HG03378 (cell line): Measurements from ENCODE around the gene PTPRU.

Experiments used
- ATAC-seq: cut with Tn5 transposase; IDR thresholded peaks from one replicate; pipeline ENCODE4 v1.9.1; 2021; ENCODE audit warnings: mild to moderate bottlenecking, moderate library complexity; ENCODE audit not compliant: unreplicated experiment

PTPRU gene

GRCh38 chr1:29235955-29236711, at the start of gene PTPRU:
PTPRU (plus strand) TSS chr1:29236522; CDS start chr1:29236645, 123 bp downstream.
- no peak for ATAC-seq

GRCh38 chr1:29186707-29187106, 49.6 kb upstream of the PTPRU start:
- no peak for ATAC-seq

- no peak for ATAC-seq
Observed at GRCh38 chr1:29190718-29191117, 45.6 kb upstream of the PTPRU start.

- ATAC-seq: no peak
Observed at GRCh38 chr1:29193879-29194455, 42.4 kb upstream of the PTPRU start.

- ATAC-seq: no peak
Observed at GRCh38 chr1:29195881-29196291, 40.4 kb upstream of the PTPRU start.

- ATAC-seq: no peak
Observed at GRCh38 chr1:29196863-29197589, 39.3 kb upstream of the PTPRU start.

- no peak for ATAC-seq
Observed at GRCh38 chr1:29197590-29197924, 38.8 kb upstream of the PTPRU start.

- ATAC-seq: no peak
Observed at GRCh38 chr1:29197993-29198392, 38.3 kb upstream of the PTPRU start.

- ATAC-seq: no peak
Observed at GRCh38 chr1:29200906-29201594, 35.3 kb upstream of the PTPRU start.

- no peak for ATAC-seq
Observed at GRCh38 chr1:29201595-29202051, 34.7 kb upstream of the PTPRU start.

- ATAC-seq: no peak
Observed at GRCh38 chr1:29202053-29202452, 34.3 kb upstream of the PTPRU start.

GRCh38 chr1:29202584-29203340, 33.6 kb upstream of the PTPRU start:
- ATAC-seq: peak; percentile 72

GRCh38 chr1:29208442-29208841, 27.9 kb upstream of the PTPRU start:
- ATAC-seq: no peak

GRCh38 chr1:29209173-29209572, 27.1 kb upstream of the PTPRU start:
- ATAC-seq: no peak

GRCh38 chr1:29210278-29211085, 25.8 kb upstream of the PTPRU start:
- ATAC-seq: no peak

- no peak for ATAC-seq
Observed at GRCh38 chr1:29211086-29212030, 25.0 kb upstream of the PTPRU start.

GRCh38 chr1:29213055-29213454, 23.3 kb upstream of the PTPRU start:
- ATAC-seq: no peak

GRCh38 chr1:29217633-29218032, 18.7 kb upstream of the PTPRU start:
- no peak for ATAC-seq

- no peak for ATAC-seq
Observed at GRCh38 chr1:29218223-29218622, 18.1 kb upstream of the PTPRU start.
